Measurements from ENCODE around the gene EID1. TPM values are rescaled to one million over a fixed set of nuclear protein-coding genes. Genes with fewer than 3 reads are reported as not detected.

EID1 gene, protein sequence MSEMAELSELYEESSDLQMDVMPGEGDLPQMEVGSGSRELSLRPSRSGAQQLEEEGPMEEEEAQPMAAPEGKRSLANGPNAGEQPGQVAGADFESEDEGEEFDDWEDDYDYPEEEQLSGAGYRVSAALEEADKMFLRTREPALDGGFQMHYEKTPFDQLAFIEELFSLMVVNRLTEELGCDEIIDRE
- 382 and 390 TPM in 2 replicates for total RNA-seq

GRCh38 chr15:48877630-48878595 lies at the start of gene EID1:
EID1 (plus strand) TSS chr15:48878134; CDS start chr15:48878177, 43 bp downstream.

Other genes starting within 250 kb of the EID1 start
- gene FBN1, start 232.4 kb upstream of the EID1 start, total RNA-seq = 1,286 and 1,431 TPM in 2 replicates
- 3.3 and 8.8 TPM in 2 replicates for gene CEP152, start 67.1 kb upstream of the EID1 start, total RNA-seq
- 4.2 and 5.0 TPM in 2 replicates for gene SHC4, start 85.8 kb downstream of the EID1 start, total RNA-seq
- 17.8 and 23.2 TPM in 2 replicates for gene SECISBP2L, start 168.3 kb downstream of the EID1 start, total RNA-seq

Data from bronchial smooth muscle cell (primary cell).